ENCODE results near the gene HRH1.

The HRH1 gene

GRCh38 chr3:11199902-11200845 lies 45.9 kb downstream of the HRH1 start:
- Histone ChIP-seq H3K27ac (ENCODE audit: low read depth, low read length, poor library complexity, severe bottlenecking) (no peak overlapping the region), H3K9me2 (ENCODE audit: low read depth, low read length) (no peaks in the 10 kb centered on the region), H3K9me3 (ENCODE audit: low read length) (no peaks in the 10 kb centered on the region), H3F3A (ENCODE audit: insufficient read depth, low read length) (no peaks in the 10 kb centered on the region), H3K4me2 (ENCODE audit: low read length) (no peak overlapping the region), H2AFZ (ENCODE audit: low read length) (no peak overlapping the region), H3K79me2 (ENCODE audit: insufficient read depth, low read length) (no peaks in the 10 kb centered on the region), H3K4me1 (ENCODE audit: insufficient read depth, low read length, severe bottlenecking) (no peaks in the 10 kb centered on the region), H3K9ac (ENCODE audit: low read length) (no peak overlapping the region), H4K20me1 (ENCODE audit: insufficient read depth, low read length) (no peaks in the 10 kb centered on the region), H3K4me3 (ENCODE audit: low read depth, low read length, poor library complexity, severe bottlenecking) (no peak overlapping the region), H3K36me3 (ENCODE audit: insufficient read depth, low read length) (no peaks in the 10 kb centered on the region), H3K27me3 (ENCODE audit: insufficient read depth, low read length) (peaks cover 8% of the 10 kb centered on the region; the same call in 1 of the 2 replicates)
- no peak for TF ChIP-seq EZH2 (IDR thresholded peaks at IDR 0.05; ENCODE audit: borderline replicate concordance, low read length)
- TF ChIP-seq, protein P1, sequence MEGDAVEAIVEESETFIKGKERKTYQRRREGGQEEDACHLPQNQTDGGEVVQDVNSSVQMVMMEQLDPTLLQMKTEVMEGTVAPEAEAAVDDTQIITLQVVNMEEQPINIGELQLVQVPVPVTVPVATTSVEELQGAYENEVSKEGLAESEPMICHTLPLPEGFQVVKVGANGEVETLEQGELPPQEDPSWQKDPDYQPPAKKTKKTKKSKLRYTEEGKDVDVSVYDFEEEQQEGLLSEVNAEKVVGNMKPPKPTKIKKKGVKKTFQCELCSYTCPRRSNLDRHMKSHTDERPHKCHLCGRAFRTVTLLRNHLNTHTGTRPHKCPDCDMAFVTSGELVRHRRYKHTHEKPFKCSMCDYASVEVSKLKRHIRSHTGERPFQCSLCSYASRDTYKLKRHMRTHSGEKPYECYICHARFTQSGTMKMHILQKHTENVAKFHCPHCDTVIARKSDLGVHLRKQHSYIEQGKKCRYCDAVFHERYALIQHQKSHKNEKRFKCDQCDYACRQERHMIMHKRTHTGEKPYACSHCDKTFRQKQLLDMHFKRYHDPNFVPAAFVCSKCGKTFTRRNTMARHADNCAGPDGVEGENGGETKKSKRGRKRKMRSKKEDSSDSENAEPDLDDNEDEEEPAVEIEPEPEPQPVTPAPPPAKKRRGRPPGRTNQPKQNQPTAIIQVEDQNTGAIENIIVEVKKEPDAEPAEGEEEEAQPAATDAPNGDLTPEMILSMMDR (IDR thresholded peaks at IDR 0.05; ENCODE audit: low read length), result no peak

GRCh38 chr3:11201251-11202019 lies 47.1 kb downstream of the HRH1 start:
- Histone ChIP-seq H3K36me3 (ENCODE audit: insufficient read depth, low read length) (no peaks in the 10 kb centered on the region), H3K4me2 (ENCODE audit: low read length) (no peak overlapping the region), H3K27me3 (ENCODE audit: insufficient read depth, low read length) (peaks cover 5% of the 10 kb centered on the region; the same call in 1 of the 2 replicates), H2AFZ (ENCODE audit: low read length) (no peak overlapping the region), H3K27ac (ENCODE audit: low read depth, low read length, poor library complexity, severe bottlenecking) (no peak overlapping the region), H3F3A (ENCODE audit: insufficient read depth, low read length) (no peaks in the 10 kb centered on the region), H4K20me1 (ENCODE audit: insufficient read depth, low read length) (no peaks in the 10 kb centered on the region), H3K4me3 (ENCODE audit: low read depth, low read length, poor library complexity, severe bottlenecking) (no peak overlapping the region), H3K9ac (ENCODE audit: low read length) (no peak overlapping the region), H3K9me3 (ENCODE audit: low read length) (no peaks in the 10 kb centered on the region), H3K79me2 (ENCODE audit: insufficient read depth, low read length) (no peaks in the 10 kb centered on the region), H3K9me2 (ENCODE audit: low read depth, low read length) (no peaks in the 10 kb centered on the region), H3K4me1 (ENCODE audit: insufficient read depth, low read length, severe bottlenecking) (no peaks in the 10 kb centered on the region)
- TF ChIP-seq, protein P1 (IDR thresholded peaks at IDR 0.05; ENCODE audit: low read length), result no peak
- TF ChIP-seq EZH2 (IDR thresholded peaks at IDR 0.05; ENCODE audit: borderline replicate concordance, low read length), result no peak

GRCh38 chr3:11203961-11204360 lies 49.7 kb downstream of the HRH1 start:
- Histone ChIP-seq H3F3A (ENCODE audit: insufficient read depth, low read length) (no peaks in the 10 kb centered on the region), H3K27me3 (ENCODE audit: insufficient read depth, low read length) (peaks cover 5% of the 10 kb centered on the region; the same call in 1 of the 2 replicates), H3K9ac (ENCODE audit: low read length) (no peak overlapping the region), H3K27ac (ENCODE audit: low read depth, low read length, poor library complexity, severe bottlenecking) (no peak overlapping the region), H3K4me1 (ENCODE audit: insufficient read depth, low read length, severe bottlenecking) (no peaks in the 10 kb centered on the region), H4K20me1 (ENCODE audit: insufficient read depth, low read length) (no peaks in the 10 kb centered on the region), H3K79me2 (ENCODE audit: insufficient read depth, low read length) (no peaks in the 10 kb centered on the region), H3K4me3 (ENCODE audit: low read depth, low read length, poor library complexity, severe bottlenecking) (no peak overlapping the region), H3K4me2 (ENCODE audit: low read length) (no peak overlapping the region), H3K36me3 (ENCODE audit: insufficient read depth, low read length) (no peaks in the 10 kb centered on the region), H2AFZ (ENCODE audit: low read length) (no peak overlapping the region), H3K9me3 (ENCODE audit: low read length) (no peaks in the 10 kb centered on the region), H3K9me2 (ENCODE audit: low read depth, low read length) (no peaks in the 10 kb centered on the region)
- TF ChIP-seq, protein P1 (IDR thresholded peaks at IDR 0.05; ENCODE audit: low read length), result no peak
- no peak for TF ChIP-seq EZH2 (IDR thresholded peaks at IDR 0.05; ENCODE audit: borderline replicate concordance, low read length)
